ENCODE data around the gene NAT10.

- no peak for TF ChIP-seq EZH2 (IDR thresholded peaks at IDR 0.05)
- no peak for TF ChIP-seq POLR2AphosphoS5 (IDR thresholded peaks at IDR 0.05; ENCODE audit: borderline replicate concordance, low read depth, low read length)
- no peak for TF ChIP-seq FOXP2 (optimal IDR thresholded peaks at IDR 0.05; ENCODE audit: control extremely low read depth, extremely low read length, insufficient read depth)
Observed at GRCh38 chr11:34175284-34176019, 70.0 kb downstream of the NAT10 start.

Data from SK-N-MC (cell line).